K562 (cell line): ENCODE data around the gene TIMP3.

Experiments used
- ARID4B ChIP-seq: sonication (generic); formaldehyde crosslinking; IDR thresholded peaks from 2 replicates; pipeline ENCODE4 v1.8.0; 2022; ENCODE audit warnings: mild to moderate bottlenecking, missing genetic modification reagents
- CTCF ChIP-seq, 3 experiments: IDR thresholded peaks in 2 of 3; conservative IDR thresholded peaks in 1 of 3; 2 replicates each; pipeline ENCODE4 v1.5.1; 2011 to 2012; ENCODE audit warnings: low read length in 3 of 3, mild to moderate bottlenecking in 3 of 3, control low read depth in 2 of 3, improper control_type of control experiment in 1 of 3, inconsistent platforms in 1 of 3, low read depth in 1 of 3, mixed read lengths in 1 of 3, moderate library complexity in 1 of 3; ENCODE audit not compliant: insufficient read depth in 2 of 3
- EZH2 ChIP-seq: IDR thresholded peaks from 2 replicates; pipeline ENCODE4 v1.6.1; 2012; ENCODE audit warnings: low read depth, mild to moderate bottlenecking, inconsistent platforms, low read length, borderline replicate concordance
- FOXM1 ChIP-seq, 2 experiments: fragments of 450-650 bp in 1 of 2; sonication (generic) in 1 of 2; formaldehyde crosslinking in 1 of 2; IDR thresholded peaks; 2 replicates each; pipeline versions ENCODE4 v1.6.1 to v1.9.0; 2017 to 2022; ENCODE audit warnings: low read depth in 2 of 2, mild to moderate bottlenecking in 2 of 2, missing genetic modification reagents in 1 of 2, moderate library complexity in 1 of 2
- GTF3C2 ChIP-seq: IDR thresholded peaks from 3 replicates; pipeline ENCODE4 v1.6.1; 2011; ENCODE audit warnings: borderline replicate concordance, mild to moderate bottlenecking, moderate library complexity; ENCODE audit not compliant: insufficient read length; ENCODE audit errors: extremely low read depth
- KDM1A ChIP-seq, 2 experiments: fragments of 450-650 bp; IDR thresholded peaks; 2 replicates each; pipeline ENCODE4 v1.6.1; 2016; ENCODE audit warnings: mild to moderate bottlenecking in 2 of 2
- REST ChIP-seq, 2 experiments: fragments of 450-650 bp; formaldehyde crosslinking in 1 of 2; IDR thresholded peaks; 2 replicates each; pipeline versions ENCODE4 v1.4.0 to v1.6.1; 2014 to 2020; ENCODE audit warnings: mild to moderate bottlenecking in 2 of 2, borderline replicate concordance in 1 of 2, low read depth in 1 of 2
- SIX5 ChIP-seq, 2 experiments: IDR thresholded peaks; 2 replicates each; pipeline ENCODE4 v1.6.1; 2011; ENCODE audit warnings: low read length in 2 of 2, borderline replicate concordance in 1 of 2, low read depth in 1 of 2, mild to moderate bottlenecking in 1 of 2, moderate library complexity in 1 of 2; ENCODE audit not compliant: insufficient read depth in 1 of 2
- TARDBP ChIP-seq: fragments of 450-650 bp; IDR thresholded peaks from 2 replicates; pipeline ENCODE4 v1.6.1; 2016
- ZKSCAN1 ChIP-seq: fragments of 150-350 bp; IDR thresholded peaks from 2 replicates; pipeline ENCODE4 v1.6.1; 2016; ENCODE audit warnings: low read depth, low read length

GRCh38 chr22:32791056-32791455 lies 10.4 kb upstream of the TIMP3 start:
- TF ChIP-seq REST (IDR thresholded peaks at IDR 0.05; ENCODE audit: borderline replicate concordance) (no peak), REST (CRISPR knock-in tag; IDR thresholded peaks at IDR 0.05; ENCODE audit: low read depth) (no peak), EZH2 (no peak), TARDBP (no peak), SIX5 (IDR thresholded peaks at IDR 0.05; ENCODE audit: borderline replicate concordance in 1 of 2, insufficient read depth in 1 of 2, low read depth in 1 of 2, low read length in 2 of 2) (no peak), KDM1A (IDR thresholded peaks at IDR 0.05) (no peak), GTF3C2 (no peak), CTCF (IDR thresholded peaks at IDR 0.05 in 2 of 3, conservative IDR thresholded peaks at IDR 0.05 in 1 of 3; ENCODE audit: insufficient read depth in 2 of 3, low read depth in 1 of 3, low read length in 3 of 3) (no peak), FOXM1 (IDR thresholded peaks at IDR 0.05; ENCODE audit: low read depth) (no peak), FOXM1 (CRISPR knock-in tag; IDR thresholded peaks at IDR 0.05; ENCODE audit: low read depth) (no peak), ARID4B (CRISPR knock-in tag) (no peak), ZKSCAN1 (no peak)
